ENCODE data around the gene WDR87. TPM values are rescaled to one million over a fixed set of nuclear protein-coding genes. Genes with fewer than 3 reads are reported as not detected.

The WDR87 gene
- total RNA-seq, 1 donor from 2014 or later = not detected

- TF ChIP-seq, protein P1, sequence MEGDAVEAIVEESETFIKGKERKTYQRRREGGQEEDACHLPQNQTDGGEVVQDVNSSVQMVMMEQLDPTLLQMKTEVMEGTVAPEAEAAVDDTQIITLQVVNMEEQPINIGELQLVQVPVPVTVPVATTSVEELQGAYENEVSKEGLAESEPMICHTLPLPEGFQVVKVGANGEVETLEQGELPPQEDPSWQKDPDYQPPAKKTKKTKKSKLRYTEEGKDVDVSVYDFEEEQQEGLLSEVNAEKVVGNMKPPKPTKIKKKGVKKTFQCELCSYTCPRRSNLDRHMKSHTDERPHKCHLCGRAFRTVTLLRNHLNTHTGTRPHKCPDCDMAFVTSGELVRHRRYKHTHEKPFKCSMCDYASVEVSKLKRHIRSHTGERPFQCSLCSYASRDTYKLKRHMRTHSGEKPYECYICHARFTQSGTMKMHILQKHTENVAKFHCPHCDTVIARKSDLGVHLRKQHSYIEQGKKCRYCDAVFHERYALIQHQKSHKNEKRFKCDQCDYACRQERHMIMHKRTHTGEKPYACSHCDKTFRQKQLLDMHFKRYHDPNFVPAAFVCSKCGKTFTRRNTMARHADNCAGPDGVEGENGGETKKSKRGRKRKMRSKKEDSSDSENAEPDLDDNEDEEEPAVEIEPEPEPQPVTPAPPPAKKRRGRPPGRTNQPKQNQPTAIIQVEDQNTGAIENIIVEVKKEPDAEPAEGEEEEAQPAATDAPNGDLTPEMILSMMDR (IDR thresholded peaks at IDR 0.05; ENCODE audit: partially characterized antibody, unreplicated experiment) = no peak
- Mint-ChIP-seq H3K4me3 (ENCODE audit: unreplicated experiment) (no peak overlapping the region), H3K4me1 (ENCODE audit: low read depth, unreplicated experiment) (no peaks in the 10 kb centered on the region), H3K27ac (ENCODE audit: unreplicated experiment) (no peak overlapping the region), H3K27me3 (ENCODE audit: unreplicated experiment) (peaks cover 4% of the 10 kb centered on the region), H3K9me3 (ENCODE audit: unreplicated experiment) (peaks cover 3% of the 10 kb centered on the region), H3K36me3 (ENCODE audit: unreplicated experiment) (no peaks in the 10 kb centered on the region)
- DNase-seq = no peak
These were observed 12.4 kb downstream of the WDR87 start for GRCh38 chr19:37893845-37894575.

DNA sequence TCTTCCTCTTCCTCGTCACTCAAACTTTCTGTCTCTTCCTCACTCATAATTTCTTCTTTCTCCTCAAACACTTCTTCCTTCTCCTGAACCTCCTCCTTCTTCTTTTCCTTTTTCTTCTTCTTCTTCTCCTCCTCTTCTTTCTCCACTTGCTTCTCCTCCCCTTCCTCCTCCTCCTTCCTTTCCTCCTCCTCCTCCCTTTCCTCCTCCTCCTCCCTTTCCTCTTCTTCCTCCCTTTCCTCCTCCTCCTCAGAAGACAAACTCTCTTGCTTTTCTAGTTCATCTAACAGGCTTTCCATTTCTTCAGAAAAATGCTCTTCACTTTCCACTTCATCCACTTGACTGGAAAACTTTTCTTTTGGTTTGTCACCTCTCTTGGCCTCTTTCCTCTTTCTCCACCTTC lies 19.8 kb downstream of the WDR87 start:
- H3K27ac Mint-ChIP-seq (ENCODE audit: unreplicated experiment) = no peak overlapping the region
- H3K9me3 Mint-ChIP-seq (ENCODE audit: unreplicated experiment) = peaks cover under 1% of the 10 kb centered on the region
- TF ChIP-seq, protein P1 (IDR thresholded peaks at IDR 0.05; ENCODE audit: partially characterized antibody, unreplicated experiment) = no peak
- H3K4me3 Mint-ChIP-seq (ENCODE audit: unreplicated experiment) = no peak overlapping the region
- peaks cover 4% of the 10 kb centered on the region for H3K27me3 Mint-ChIP-seq (ENCODE audit: unreplicated experiment)
- H3K36me3 Mint-ChIP-seq (ENCODE audit: unreplicated experiment) = peaks cover 3% of the 10 kb centered on the region
- H3K4me1 Mint-ChIP-seq (ENCODE audit: low read depth, unreplicated experiment) = no peaks in the 10 kb centered on the region
- DNase-seq = no peak

DNA sequence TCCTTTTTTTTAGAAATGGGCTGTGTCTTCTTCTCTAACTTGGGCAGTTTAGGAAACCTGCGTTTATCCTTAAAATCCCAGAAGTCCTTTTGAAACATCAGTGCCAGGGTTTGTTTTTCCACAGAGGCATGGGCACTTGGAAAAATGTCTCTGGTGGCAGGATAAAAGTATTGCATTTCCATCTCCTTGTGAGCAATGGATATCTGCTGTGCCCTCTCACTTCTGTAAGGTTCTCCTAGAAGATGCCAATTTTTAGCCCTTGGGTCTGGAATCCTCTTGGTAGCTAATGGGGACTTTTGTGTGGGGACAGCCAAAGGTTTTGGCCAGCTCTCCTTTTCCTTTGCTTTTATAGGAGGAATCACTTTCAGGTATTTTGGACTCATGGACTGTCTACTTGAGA lies 21.0 kb downstream of the WDR87 start:
- DNase-seq = no peak
- H3K36me3 Mint-ChIP-seq (ENCODE audit: unreplicated experiment) = peaks cover 3% of the 10 kb centered on the region
- no peak overlapping the region for H3K4me3 Mint-ChIP-seq (ENCODE audit: unreplicated experiment)
- H3K9me3 Mint-ChIP-seq (ENCODE audit: unreplicated experiment) = no peaks in the 10 kb centered on the region
- no peaks in the 10 kb centered on the region for H3K4me1 Mint-ChIP-seq (ENCODE audit: low read depth, unreplicated experiment)
- H3K27me3 Mint-ChIP-seq (ENCODE audit: unreplicated experiment) = peaks cover 4% of the 10 kb centered on the region
- TF ChIP-seq, protein P1 (IDR thresholded peaks at IDR 0.05; ENCODE audit: partially characterized antibody, unreplicated experiment) = no peak
- H3K27ac Mint-ChIP-seq (ENCODE audit: unreplicated experiment) = no peak overlapping the region

- H3K4me3 Mint-ChIP-seq (ENCODE audit: unreplicated experiment) = no peak overlapping the region
- no peaks in the 10 kb centered on the region for H3K4me1 Mint-ChIP-seq (ENCODE audit: low read depth, unreplicated experiment)
- peaks cover 6% of the 10 kb centered on the region for H3K9me3 Mint-ChIP-seq (ENCODE audit: unreplicated experiment)
- H3K27ac Mint-ChIP-seq (ENCODE audit: unreplicated experiment) = no peak overlapping the region
- TF ChIP-seq, protein P1 (IDR thresholded peaks at IDR 0.05; ENCODE audit: partially characterized antibody, unreplicated experiment) = no peak
- peaks cover 10% of the 10 kb centered on the region for H3K36me3 Mint-ChIP-seq (ENCODE audit: unreplicated experiment)
- DNase-seq = no peak
- H3K27me3 Mint-ChIP-seq (ENCODE audit: unreplicated experiment) = peaks cover 3% of the 10 kb centered on the region
These were observed 29.2 kb downstream of the WDR87 start for GRCh38 chr19:37877147-37877546.

DNA sequence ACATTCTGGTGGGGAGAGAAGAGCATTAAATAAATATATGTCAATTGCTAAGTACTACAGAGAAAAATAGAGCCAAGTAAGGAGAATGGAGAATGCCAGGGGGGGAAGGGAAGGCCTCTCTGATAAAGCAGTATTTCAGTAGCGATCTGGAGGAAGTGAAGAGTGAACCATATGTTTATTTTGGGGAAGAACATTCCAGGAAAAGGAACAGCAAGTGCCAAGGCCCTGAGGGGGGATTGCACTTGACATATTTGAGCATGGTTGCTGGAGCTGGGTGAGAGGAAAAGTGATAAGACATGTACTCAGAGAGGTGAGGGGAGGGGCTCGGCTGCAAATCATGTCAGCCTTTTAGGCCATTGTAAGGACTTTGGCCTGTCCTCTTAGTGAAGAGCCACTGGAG lies 30.4 kb downstream of the WDR87 start:
- TF ChIP-seq, protein P1 (IDR thresholded peaks at IDR 0.05; ENCODE audit: partially characterized antibody, unreplicated experiment) = no peak
- Mint-ChIP-seq H3K36me3 (ENCODE audit: unreplicated experiment) (peaks cover 10% of the 10 kb centered on the region), H3K9me3 (ENCODE audit: unreplicated experiment) (peaks cover 7% of the 10 kb centered on the region)

More for the DNA sequence above, 30.4 kb downstream of the WDR87 start:
- no peak for DNase-seq
- peaks cover 3% of the 10 kb centered on the region for H3K27me3 Mint-ChIP-seq (ENCODE audit: unreplicated experiment)
- H3K4me3 Mint-ChIP-seq (ENCODE audit: unreplicated experiment) = no peak overlapping the region
- H3K27ac Mint-ChIP-seq (ENCODE audit: unreplicated experiment) = no peak overlapping the region
- no peaks in the 10 kb centered on the region for H3K4me1 Mint-ChIP-seq (ENCODE audit: low read depth, unreplicated experiment)
